22Rv1 (cell line): ENCODE data around the gene GMPPA.

Experiments used
- H3K27ac ChIP-seq: fragments of 450-650 bp; 2 replicates; pipeline ENCODE4 v1.5.1; 2017
- CTCF ChIP-seq: fragments of 450-650 bp; IDR thresholded peaks from 2 replicates; pipeline ENCODE4 v1.5.1; 2017; ENCODE audit warnings: mild to moderate bottlenecking
- ZFX ChIP-seq: fragments of 450-650 bp; IDR thresholded peaks from 2 replicates; pipeline ENCODE4 v1.6.1; 2017; ENCODE audit warnings: antibody characterized with exemption, borderline replicate concordance

GMPPA gene

GRCh38 chr2:219543596-219544358, 45.1 kb downstream of the GMPPA start, which contains the start of the genes CHPF and TMEM198:
CHPF (minus strand) TSS chr2:219543809; CDS start chr2:219543538, 271 bp downstream.
TMEM198 (plus strand) TSS chr2:219544028; CDS start chr2:219544728, 700 bp downstream.
- peak within 1 kb of the TSS; percentile 93 for H3K27ac ChIP-seq

GRCh38 chr2:219544567-219544966, 45.9 kb downstream of the GMPPA start:
- H3K27ac ChIP-seq = peak overlapping the region; percentile 93

More at GRCh38 chr2:219543596-219544358, 45.1 kb downstream of the GMPPA start, which contains the start of the genes CHPF and TMEM198:
- TF ChIP-seq ZFX = no peak

GRCh38 chr2:219545295-219545942, 46.7 kb downstream of the GMPPA start:
- TF ChIP-seq ZFX = no peak
- TF ChIP-seq CTCF = no peak

More at GRCh38 chr2:219544567-219544966, 45.9 kb downstream of the GMPPA start:
- TF ChIP-seq CTCF (no peak), ZFX (no peak)

GRCh38 chr2:219545943-219546352, 47.3 kb downstream of the GMPPA start:
- no peak overlapping the region for H3K27ac ChIP-seq
- TF ChIP-seq ZFX (no peak), CTCF (no peak)

More at GRCh38 chr2:219545295-219545942, 46.7 kb downstream of the GMPPA start:
- no peak overlapping the region for H3K27ac ChIP-seq

GRCh38 chr2:219547621-219548020, 48.9 kb downstream of the GMPPA start:
- TF ChIP-seq CTCF = no peak
- TF ChIP-seq ZFX = no peak
- no peak overlapping the region for H3K27ac ChIP-seq

GRCh38 chr2:219548990-219549389, 50.3 kb downstream of the GMPPA start:
- no peak overlapping the region for H3K27ac ChIP-seq
- TF ChIP-seq CTCF (no peak), ZFX (no peak)

GRCh38 chr2:219549619-219550018, 50.9 kb downstream of the GMPPA start:
- TF ChIP-seq ZFX = no peak
- no peak for TF ChIP-seq CTCF
- H3K27ac ChIP-seq = no peak overlapping the region
